HG02970 (cell line): Measurements from ENCODE around the gene ATP8A1.

Source experiments
- ATAC-seq: cut with Tn5 transposase; IDR thresholded peaks from one replicate; pipeline ENCODE4 v1.9.1; 2021; ENCODE audit warnings: mild to moderate bottlenecking, moderate library complexity, moderate number of reproducible peaks; ENCODE audit not compliant: unreplicated experiment, low FRiP score

Gene ATP8A1

DNA sequence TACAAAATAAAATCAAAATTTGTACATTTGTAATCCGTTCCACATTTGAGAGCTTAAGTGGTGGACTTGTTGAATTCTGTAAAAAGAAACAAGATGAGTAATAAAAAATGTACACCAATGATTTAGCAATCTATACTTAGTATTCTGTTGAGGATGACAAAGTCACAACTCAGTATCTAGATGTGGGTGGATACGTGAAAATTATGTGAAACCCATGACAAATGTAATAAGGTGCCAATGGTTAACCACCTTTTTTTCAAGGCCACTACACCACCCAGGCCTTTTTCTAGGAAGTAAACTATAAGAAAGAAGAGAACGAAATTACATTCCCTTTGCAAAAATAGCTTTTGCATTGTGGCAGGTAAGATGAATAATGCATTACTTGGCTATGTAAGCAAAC, 77.0 kb downstream of the ATP8A1 start:
- no peak for ATAC-seq

GRCh38 chr4:42578187-42578586, 78.7 kb downstream of the ATP8A1 start:
- ATAC-seq, result no peak

DNA sequence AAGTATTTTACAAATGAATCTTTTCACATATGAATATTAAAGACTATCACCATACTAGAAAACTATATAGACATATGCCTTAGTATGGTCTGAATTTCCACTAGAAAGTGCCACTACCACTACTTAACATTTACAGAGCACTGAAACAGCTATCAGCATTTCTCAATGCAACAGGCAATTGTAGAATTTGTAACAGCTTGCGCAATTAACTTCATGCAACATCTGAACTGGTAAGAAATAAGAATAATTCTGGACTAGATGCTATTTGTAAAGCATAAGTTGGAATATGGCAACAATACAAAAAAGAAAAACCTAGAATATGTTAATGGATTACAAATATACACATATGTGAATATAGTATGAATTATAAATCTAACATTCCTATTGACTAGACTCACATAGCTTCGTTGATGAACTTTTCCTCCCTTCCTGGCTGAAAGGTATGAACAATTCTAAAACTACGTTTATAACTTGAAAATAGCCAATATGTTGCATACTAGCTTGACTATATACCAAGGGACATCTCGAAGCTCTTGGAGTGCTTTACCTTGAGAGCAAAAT, 82.0 kb downstream of the ATP8A1 start:
- ATAC-seq, result no peak

- ATAC-seq, result no peak
Measured at GRCh38 chr4:42573249-42573648, 83.7 kb downstream of the ATP8A1 start.

DNA sequence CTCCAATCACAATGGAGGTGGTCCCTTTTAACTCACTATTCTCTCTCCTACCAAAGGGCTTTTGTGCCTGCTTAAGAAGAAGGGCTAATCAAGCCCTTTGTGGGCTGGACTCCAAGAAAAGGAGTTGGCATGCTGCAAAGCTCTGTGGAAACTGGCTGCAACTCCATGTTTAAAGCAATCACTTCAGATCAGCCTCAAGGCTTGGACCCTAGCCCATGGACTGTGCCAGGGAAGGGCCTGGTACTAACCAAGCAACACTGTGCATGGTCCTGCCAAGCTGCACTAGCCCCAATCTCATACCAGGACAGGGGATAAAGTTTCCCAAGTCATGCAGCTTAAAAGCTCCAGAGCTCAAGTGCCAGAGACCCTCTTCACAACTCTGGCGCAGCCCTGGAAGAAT, 86.7 kb downstream of the ATP8A1 start:
- ATAC-seq, result no peak

GRCh38 chr4:42568610-42569207, 88.2 kb downstream of the ATP8A1 start:
- no peak for ATAC-seq

DNA sequence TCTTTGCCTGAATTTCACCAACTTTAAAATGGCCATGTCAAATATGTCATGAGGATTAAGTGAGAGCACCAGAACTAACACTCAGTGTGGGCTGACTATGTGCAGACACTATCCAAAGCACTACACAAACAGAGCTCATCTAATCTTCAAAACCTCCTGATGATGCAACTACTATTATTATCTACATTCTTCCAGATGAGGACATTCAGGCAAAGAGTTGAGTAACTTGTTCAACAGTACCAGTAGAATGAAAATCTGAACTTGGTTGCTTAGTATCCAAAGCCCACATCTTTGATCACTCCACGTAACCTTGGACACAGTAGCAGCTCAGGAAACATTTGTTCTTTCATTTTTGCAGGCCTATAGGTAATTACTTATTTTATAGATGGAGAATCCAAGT, 90.1 kb downstream of the ATP8A1 start:
- ATAC-seq, result no peak

DNA sequence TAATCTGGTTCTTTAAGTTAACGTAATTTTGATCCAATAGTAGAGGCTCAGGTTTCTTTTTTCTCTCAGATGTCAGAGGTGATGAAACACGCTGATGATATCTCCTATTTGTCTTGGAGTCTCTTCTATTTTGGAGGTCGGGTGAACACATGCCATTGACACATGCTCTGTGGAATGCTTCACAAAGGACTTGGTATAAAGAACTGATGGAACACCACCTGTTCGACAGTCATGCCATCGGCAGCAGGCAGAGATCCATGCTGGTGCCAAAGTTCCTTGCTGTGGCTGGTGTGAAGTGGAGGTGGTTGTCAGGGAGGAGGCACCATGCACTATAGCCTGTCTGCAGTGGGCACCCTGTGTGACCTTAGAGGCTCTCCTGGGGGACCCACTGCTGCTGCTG, 94.9 kb downstream of the ATP8A1 start:
- ATAC-seq, result no peak

GRCh38 chr4:42561031-42561430, 95.9 kb downstream of the ATP8A1 start:
- no peak for ATAC-seq

- no peak for ATAC-seq
Measured at GRCh38 chr4:42560467-42560861, 96.4 kb downstream of the ATP8A1 start.

- no peak for ATAC-seq
Measured at GRCh38 chr4:42558156-42558555, 98.7 kb downstream of the ATP8A1 start.

DNA sequence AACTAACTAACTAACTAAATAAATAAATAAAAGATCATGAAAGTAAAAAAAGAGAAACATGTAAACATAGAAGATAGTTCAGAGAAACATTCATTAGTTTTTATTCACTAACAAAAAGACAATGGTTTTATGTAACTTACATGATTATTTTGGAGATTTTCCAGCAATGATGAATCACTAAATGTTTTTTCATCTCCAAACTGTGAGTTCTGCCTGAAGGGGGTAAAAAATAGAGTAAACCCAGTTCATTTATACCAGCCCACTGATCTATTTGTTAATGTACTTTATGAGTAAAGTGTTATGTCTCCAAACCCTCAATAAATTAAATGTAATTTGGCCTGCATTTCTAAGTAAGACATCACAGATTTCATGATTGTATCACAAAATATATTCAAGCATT, 101.1 kb downstream of the ATP8A1 start:
- no peak for ATAC-seq

DNA sequence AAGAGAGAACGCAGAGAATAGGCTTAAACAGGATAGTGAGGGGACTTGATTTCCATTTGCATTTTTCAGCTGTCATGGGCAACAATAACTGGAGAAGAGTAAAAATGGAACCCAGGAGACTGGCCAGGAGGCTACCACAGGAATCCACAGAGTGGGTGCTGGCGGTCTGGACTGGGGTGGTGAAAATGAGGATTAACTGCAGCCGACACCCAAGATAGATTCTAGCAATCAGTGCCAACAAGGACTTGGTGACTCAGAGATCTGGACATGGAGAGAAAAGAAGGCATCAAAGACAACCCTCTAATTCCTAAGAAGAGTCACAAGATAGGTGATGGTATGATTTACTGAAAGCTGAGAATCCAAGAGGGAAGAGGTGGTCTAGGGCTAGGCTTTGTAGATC, 102.8 kb downstream of the ATP8A1 start:
- ATAC-seq, result no peak

GRCh38 chr4:42549896-42550295, 107.0 kb downstream of the ATP8A1 start:
- no peak for ATAC-seq

- ATAC-seq, result no peak
Measured at GRCh38 chr4:42547805-42548204, 109.1 kb downstream of the ATP8A1 start.

DNA sequence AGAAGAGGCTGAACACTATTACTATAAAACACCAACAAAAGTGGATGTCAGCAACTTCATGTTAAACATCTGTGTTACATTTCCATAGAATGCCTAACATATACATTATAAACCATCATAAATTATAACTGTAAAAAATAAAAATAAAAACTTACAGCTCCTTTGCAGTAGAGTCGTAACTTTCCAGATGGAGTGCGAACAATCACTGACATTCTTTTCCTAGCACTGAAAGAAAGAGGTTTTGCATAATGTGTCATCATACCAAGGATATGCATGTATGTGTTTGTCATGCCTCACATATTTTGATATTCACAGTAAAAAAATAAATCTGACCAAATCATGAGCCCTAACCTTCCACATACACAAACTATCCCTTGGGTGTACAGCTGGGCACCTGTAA, 113.1 kb downstream of the ATP8A1 start:
- no peak for ATAC-seq

DNA sequence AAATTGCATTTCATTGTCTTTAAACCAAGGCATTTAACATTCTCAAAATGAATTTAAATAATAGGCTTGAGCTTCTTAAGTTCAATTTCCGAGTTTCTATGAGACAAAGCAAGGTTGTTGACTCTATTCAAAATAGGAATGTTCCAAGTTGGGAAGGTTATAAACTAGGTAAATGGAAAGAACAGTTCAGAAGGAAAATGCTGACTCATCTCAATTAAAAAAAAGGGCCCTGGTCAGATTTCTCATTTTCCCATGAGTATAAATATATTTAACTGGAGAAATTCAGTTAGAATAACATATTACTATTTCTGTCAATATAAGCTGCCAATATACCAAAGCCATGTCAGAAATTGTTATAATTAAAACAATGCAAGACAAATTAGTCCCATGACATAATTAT, 113.8 kb downstream of the ATP8A1 start:
- no peak for ATAC-seq

- ATAC-seq, result no peak
Measured at GRCh38 chr4:42541647-42542046, 115.3 kb downstream of the ATP8A1 start.

DNA sequence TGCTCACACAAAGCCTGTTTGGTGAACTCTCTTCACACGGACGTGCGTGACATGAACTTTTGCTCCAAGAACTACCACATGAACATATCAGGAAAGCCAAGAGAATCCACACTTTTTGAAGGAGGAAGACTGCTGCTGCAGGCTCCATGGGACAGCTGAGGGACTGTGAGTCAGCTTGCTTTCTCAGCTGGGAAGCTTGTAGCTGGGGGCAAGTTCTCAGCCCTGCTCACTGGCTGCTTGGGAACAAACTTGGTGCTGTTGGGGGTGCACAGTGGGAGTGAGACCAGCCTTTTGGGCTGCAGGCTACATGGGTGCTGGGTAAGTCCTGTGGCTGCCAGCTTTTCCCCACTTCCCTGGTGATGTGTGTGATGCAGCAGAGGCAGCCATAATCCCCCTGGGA, 123.9 kb downstream of the ATP8A1 start:
- ATAC-seq, result no peak

GRCh38 chr4:42531341-42532030, 125.4 kb downstream of the ATP8A1 start:
- ATAC-seq, result no peak

- ATAC-seq, result no peak
Measured at GRCh38 chr4:42523066-42523718, 133.7 kb downstream of the ATP8A1 start.
